GM12878 (cell line): ENCODE results near the gene FGD5. TPM values are rescaled to one million over a fixed set of nuclear protein-coding genes. Genes with fewer than 3 reads are reported as not detected.
A peak's percentile ranks its signal among the peaks of the same experiment; 100 is the strongest.

ENCODE experiments used
- ATF7 ChIP-seq: fragments of 450-650 bp; IDR thresholded peaks from 2 replicates; pipeline ENCODE4 v1.6.1; 2016; ENCODE audit warnings: low read depth, mild to moderate bottlenecking
- BCL3 ChIP-seq: IDR thresholded peaks from 2 replicates; pipeline ENCODE4 v1.6.1; 2011; ENCODE audit warnings: borderline replicate concordance, low read depth, mild to moderate bottlenecking, moderate library complexity, low read length; ENCODE audit not compliant: insufficient read depth, poor library complexity, severe bottlenecking
- BMI1 ChIP-seq: fragments of 450-650 bp; IDR thresholded peaks from 2 replicates; pipeline ENCODE4 v1.6.1; 2016; ENCODE audit warnings: mild to moderate bottlenecking, moderate library complexity, borderline replicate concordance
- CHD1 ChIP-seq: IDR thresholded peaks from 2 replicates; pipeline ENCODE4 v1.6.1; 2012; ENCODE audit warnings: low read depth, low read length, improper control_type of control experiment
- CHD2 ChIP-seq: IDR thresholded peaks from 2 replicates; pipeline ENCODE4 v1.6.1; 2011; ENCODE audit warnings: low read depth, low read length, improper control_type of control experiment, borderline replicate concordance
- DPF2 ChIP-seq: fragments of 450-650 bp; IDR thresholded peaks from 2 replicates; pipeline ENCODE4 v1.6.1; 2017; ENCODE audit warnings: mild to moderate bottlenecking
- ESRRA ChIP-seq: IDR thresholded peaks from 2 replicates; pipeline ENCODE4 v1.6.1; 2012; ENCODE audit warnings: mild to moderate bottlenecking, low read length, improper control_type of control experiment
- ETV6 ChIP-seq, 2 experiments: fragments of 450-650 bp in 1 of 2; IDR thresholded peaks in 1 of 2; conservative IDR thresholded peaks in 1 of 2; 2 replicates each; pipeline ENCODE4 v1.6.1; 2014; ENCODE audit warnings: antibody characterized with exemption in 1 of 2, borderline replicate concordance in 1 of 2, low read depth in 1 of 2, mild to moderate bottlenecking in 1 of 2, moderate library complexity in 1 of 2
- HDAC2 ChIP-seq: fragments of 200-600 bp; sonication (generic); IDR thresholded peaks from 2 replicates; pipeline ENCODE4 v1.6.1; 2017
- HDAC6 ChIP-seq: fragments of 200-600 bp; sonication (generic); IDR thresholded peaks from one replicate; pipeline ENCODE4 v1.8.0; 2017; ENCODE audit warnings: antibody characterized with exemption; ENCODE audit not compliant: unreplicated experiment
- KDM1A ChIP-seq: fragments of 200-600 bp; sonication (generic); IDR thresholded peaks from 2 replicates; pipeline ENCODE4 v1.6.1; 2016; ENCODE audit warnings: borderline replicate concordance
- LARP7 ChIP-seq: fragments of 450-650 bp; IDR thresholded peaks from 2 replicates; pipeline ENCODE4 v1.6.1; 2017; ENCODE audit warnings: mild to moderate bottlenecking
- NR2C1 ChIP-seq: fragments of 450-650 bp; IDR thresholded peaks from 2 replicates; pipeline ENCODE4 v1.6.1; 2017; ENCODE audit warnings: antibody characterized with exemption, mild to moderate bottlenecking, moderate library complexity
- NR2F1 ChIP-seq: fragments of 450-650 bp; conservative IDR thresholded peaks from 2 replicates; pipeline ENCODE4 v1.6.1; 2017; ENCODE audit warnings: mild to moderate bottlenecking
- RB1 ChIP-seq: fragments of 450-650 bp; formaldehyde crosslinking; IDR thresholded peaks from 2 replicates; pipeline ENCODE4 v1.6.1; 2017; ENCODE audit warnings: mild to moderate bottlenecking, borderline replicate concordance
- RBBP5 ChIP-seq: fragments of 200-600 bp; sonication (generic); conservative IDR thresholded peaks from 2 replicates; pipeline ENCODE4 v1.6.1; 2016
- REST ChIP-seq: IDR thresholded peaks from 2 replicates; pipeline ENCODE4 v1.6.1; 2012; ENCODE audit warnings: mild to moderate bottlenecking, low read depth, low read length
- SMAD1 ChIP-seq: fragments of 450-650 bp; IDR thresholded peaks from 2 replicates; pipeline ENCODE4 v1.6.1; 2018; ENCODE audit warnings: mild to moderate bottlenecking, low read depth; ENCODE audit not compliant: partially characterized antibody
- SMAD5 ChIP-seq: IDR thresholded peaks from 2 replicates; pipeline ENCODE4 v1.6.1; 2016; ENCODE audit warnings: antibody characterized with exemption, low read depth
- SMARCA5 ChIP-seq: fragments of 450-650 bp; IDR thresholded peaks from 2 replicates; pipeline ENCODE4 v1.6.1; 2017; ENCODE audit warnings: mild to moderate bottlenecking
- SRF ChIP-seq, 2 experiments: IDR thresholded peaks; 2 replicates each; pipeline ENCODE4 v1.6.1; 2011; ENCODE audit warnings: low read depth in 2 of 2, low read length in 2 of 2, mild to moderate bottlenecking in 1 of 2, moderate library complexity in 1 of 2
- TARDBP ChIP-seq: IDR thresholded peaks from 2 replicates; pipeline ENCODE4 v1.6.1; 2016; ENCODE audit warnings: borderline replicate concordance
- TBL1XR1 ChIP-seq: IDR thresholded peaks from 2 replicates; pipeline ENCODE4 v1.6.1; 2012; ENCODE audit warnings: low read depth, low read length, improper control_type of control experiment
- WRNIP1 ChIP-seq: IDR thresholded peaks from 2 replicates; pipeline ENCODE4 v1.6.1; 2011; ENCODE audit warnings: low read depth, low read length, improper control_type of control experiment, borderline replicate concordance
- ZNF24 ChIP-seq: fragments of 450-650 bp; IDR thresholded peaks from 2 replicates; pipeline ENCODE4 v1.6.1; 2017; ENCODE audit warnings: antibody characterized with exemption, mild to moderate bottlenecking
- ZSCAN29 ChIP-seq: fragments of 450-650 bp; IDR thresholded peaks from 2 replicates; pipeline ENCODE4 v1.6.1; 2017; ENCODE audit warnings: mild to moderate bottlenecking, moderate library complexity
- polyA plus RNA-seq, 11 experiments: library from polyadenylated mRNA; depleted of rRNA in 4 of 11; unstranded in 6 of 11; stranded (reverse) in 5 of 11; fragments of >200 nt; fragmentation: Nextera tagmentation in 4 of 11; fragmentation: Illumina TruSeq in 1 of 11; extraction: Ambion mirVana in 4 of 11; extraction: Trizol in 1 of 11; gene quantifications; 1 replicate in 1 of 11; 2 replicates in 10 of 11; pipeline versions ENCODE4 v1.2.1 to v1.2.3, GENCODE V29; 2011 to 2016; ENCODE audit warnings: inconsistent platforms in 2 of 11, missing spikeins in 2 of 11, low read depth in 1 of 11
- total RNA-seq, 4 experiments: library from RNA; depleted of rRNA in 3 of 4; stranded (reverse); fragments of >200 nt in 3 of 4; fragmentation: Illumina TruSeq in 1 of 4; extraction: Trizol in 1 of 4; gene quantifications; 2 replicates each; pipeline versions ENCODE4 v1.2.1 to v1.2.3, GENCODE V29; 2013 to 2021

Gene FGD5
- total and polyA plus RNA-seq, 10 of the 15 experiments (the other 5 are each of a cell fraction or from before 2014, with no cell fraction given): 0.03 to 0.13 (median 0.11) TPM; not detected in 3

- TF ChIP-seq KDM1A: no peak
- peak; percentile 97 for TF ChIP-seq NR2C1
- TF ChIP-seq TARDBP: no peak
- no peak for TF ChIP-seq WRNIP1
- TF ChIP-seq ETV6 (conservative IDR thresholded peaks at IDR 0.05 in 1 of 2, IDR thresholded peaks at IDR 0.05 in 1 of 2; ENCODE audit: borderline replicate concordance in 1 of 2, low read depth in 1 of 2): no peak
- peak; percentile 92; the same call in 1 of the 2 replicates for TF ChIP-seq RB1
- no peak for TF ChIP-seq ESRRA
- peak; percentile 33; the same call in 1 of the 2 replicates for TF ChIP-seq SMARCA5
- TF ChIP-seq TBL1XR1: no peak
- TF ChIP-seq HDAC6: no peak
- TF ChIP-seq CHD1: no peak
- no peak for TF ChIP-seq SMAD5
- no peak for TF ChIP-seq SRF (IDR thresholded peaks at IDR 0.05; ENCODE audit: low read depth in 2 of 2, low read length in 2 of 2)
- TF ChIP-seq ZNF24: no peak
- TF ChIP-seq BCL3: peak; percentile 25
- TF ChIP-seq NR2F1: peak; percentile 100
- TF ChIP-seq ATF7: no peak
- TF ChIP-seq SMAD1: no peak
- TF ChIP-seq CHD2: peak; percentile 30; the same call in 1 of the 2 replicates
- TF ChIP-seq ZSCAN29: no peak
- TF ChIP-seq DPF2: peak; percentile 65; the same call in 1 of the 2 replicates
- TF ChIP-seq HDAC2: no peak
- TF ChIP-seq REST: 0 out of 2 replicates have a peak, but pooled peaks have one; percentile 17
- no peak for TF ChIP-seq RBBP5
- TF ChIP-seq BMI1: no peak
- peak; percentile 41; the same call in 1 of the 2 replicates for TF ChIP-seq LARP7
Measured at GRCh38 chr3:14947100-14947885, 128.5 kb downstream of the FGD5 start, which contains the start of gene NR2C2 (continued).
